ENCODE results near the gene SLC9B1.
A peak's percentile ranks its signal among the peaks of the same experiment; 100 is the strongest.
"Not testable (repeated sequence)": the region's sequence is repeated elsewhere in the genome, so short reads cannot be mapped to it uniquely, and the experiment has no call there.

The SLC9B1 gene

GRCh38 chr4:102877477-102878106 lies 141.9 kb downstream of the SLC9B1 start:
- not testable (repeated sequence) for DNase-seq

GRCh38 chr4:102871772-102872171 lies 147.7 kb downstream of the SLC9B1 start:
- DNase-seq, result no peak

- no peak for DNase-seq
Measured at GRCh38 chr4:102869569-102870197, 149.8 kb downstream of the SLC9B1 start.

GRCh38 chr4:102868781-102869568 lies 150.5 kb downstream of the SLC9B1 start, which contains the start of gene CISD2:
CISD2 (plus strand) TSS chr4:102868992; CDS start chr4:102869085, 93 bp downstream.
- DNase-seq, result peak; percentile 91 to 92

GRCh38 chr4:102868153-102868780 lies 151.2 kb downstream of the SLC9B1 start:
- no peak for DNase-seq

GRCh38 chr4:102867278-102868152 lies 152.0 kb downstream of the SLC9B1 start:
- DNase-seq, result no peak

GRCh38 chr4:102865327-102865726 lies 154.2 kb downstream of the SLC9B1 start:
- DNase-seq, result not testable (repeated sequence)

- DNase-seq, result no peak
Measured at GRCh38 chr4:102862747-102863146, 156.8 kb downstream of the SLC9B1 start.

GRCh38 chr4:102862016-102862415 lies 157.5 kb downstream of the SLC9B1 start:
- no peak for DNase-seq

GRCh38 chr4:102860611-102861324 lies 158.7 kb downstream of the SLC9B1 start:
- DNase-seq, result no peak

GRCh38 chr4:102858828-102859464 lies 160.6 kb downstream of the SLC9B1 start:
- DNase-seq, result no peak

All from CD4-positive, alpha-beta T cell treated with Interleukin-4 for 1 hour (primary cell).